Activated CD8-positive, alpha-beta memory T cell treated with anti-CD3 and anti-CD28 coated beads for 36 hours (primary cell): ENCODE data around the gene PROZ. TPM values are rescaled to one million over a fixed set of nuclear protein-coding genes. Genes with fewer than 3 reads are reported as not detected.

Experiments
- CTCF ChIA-PET: fragments of 350-600 bp; sonication (Branson Sonifier 250); formaldehyde crosslinking; loops from one replicate; lab custom pipeline; 2021; ENCODE audit warnings: antibody characterized with exemption; lab: Charles Lee
- POLR2A ChIA-PET: fragments of 350-600 bp; sonication (Branson Sonifier 250); formaldehyde crosslinking; loops from one replicate; lab custom pipeline; 2021; ENCODE audit warnings: antibody characterized with exemption; lab: Charles Lee
- total RNA-seq, 2 experiments: library from RNA; stranded (reverse); gene quantifications; one replicate each; pipeline ENCODE4 v1.2.3, GENCODE V29; 2021

Gene PROZ
- total RNA-seq, 2 experiments from 2014 or later: not detected

DNA sequence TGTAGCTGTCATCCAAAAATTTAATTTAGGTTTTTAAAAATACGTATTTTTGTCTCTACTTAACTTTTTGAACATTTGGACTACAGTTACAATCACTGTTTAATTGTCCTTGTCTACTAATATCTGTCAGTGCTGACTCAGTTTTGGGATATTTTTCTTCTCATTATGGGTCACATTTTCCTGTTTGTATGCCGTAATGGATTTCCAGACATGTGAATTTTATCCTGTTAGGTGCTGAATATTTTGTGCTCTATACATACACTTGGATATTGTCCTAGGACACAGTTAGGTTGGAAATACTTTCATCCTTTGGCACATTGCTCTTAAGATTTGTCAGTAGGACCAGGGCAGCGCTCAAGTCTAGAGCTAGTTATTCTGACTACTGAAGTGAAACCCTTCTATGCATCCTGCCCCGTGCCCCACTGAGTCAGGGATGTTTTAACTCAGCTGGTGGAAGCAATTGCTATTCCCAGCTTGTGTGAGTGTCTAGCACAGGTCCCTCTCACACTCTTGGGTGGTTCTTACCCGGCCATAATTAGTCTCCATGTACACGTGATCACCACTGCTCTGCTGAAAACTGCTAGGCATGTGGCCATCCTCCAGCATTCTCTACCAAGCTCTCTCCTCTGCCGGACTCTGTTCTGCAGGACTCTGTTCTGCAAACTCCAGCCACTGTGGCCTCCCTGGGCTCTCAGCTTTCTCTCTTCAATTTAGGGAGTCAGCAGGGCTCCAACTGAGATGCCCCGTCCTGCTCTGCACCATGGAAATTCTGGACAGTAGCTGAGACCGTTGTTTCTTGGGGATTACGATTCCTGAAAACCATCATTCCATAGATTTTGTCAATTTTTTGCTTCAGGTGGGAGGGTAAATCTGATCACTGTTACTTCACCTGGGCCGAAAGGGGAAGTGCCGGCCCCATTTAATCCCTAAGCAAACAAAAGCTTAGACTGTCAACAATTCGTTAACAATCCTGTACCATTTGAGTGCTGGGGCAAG is 11.1 kb downstream of the PROZ start:
- POLR2A ChIA-PET: interaction anchor here (0.5 kb wide), 1 partner anchor 691 kb away, joined by 4 read pairs; no protein-coding TSS in a partner anchor
- CTCF ChIA-PET: no interaction called here

DNA sequence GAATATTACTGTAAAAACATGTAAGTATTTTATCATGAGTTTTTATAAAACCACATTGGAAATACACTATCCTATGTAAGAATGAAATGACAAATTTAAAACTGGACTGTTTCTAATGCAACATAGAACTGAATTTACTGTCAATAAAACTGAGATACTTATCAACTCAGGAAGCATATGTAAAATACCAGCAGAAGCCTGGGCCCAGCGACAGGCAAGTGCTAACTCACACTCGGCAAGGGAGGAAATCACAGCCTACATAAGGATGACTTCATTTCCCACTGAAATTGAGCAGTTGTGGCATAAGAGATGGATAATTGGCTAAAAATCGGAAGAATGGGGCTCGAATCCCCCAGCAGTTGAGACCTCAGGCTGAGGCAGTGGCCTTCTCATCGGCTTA is 12.1 kb downstream of the PROZ start:
- ChIA-PET CTCF (no interaction called here), POLR2A (interaction anchor here (0.5 kb wide), 1 partner anchor 692 kb away, joined by 4 read pairs; no protein-coding TSS in a partner anchor)

DNA sequence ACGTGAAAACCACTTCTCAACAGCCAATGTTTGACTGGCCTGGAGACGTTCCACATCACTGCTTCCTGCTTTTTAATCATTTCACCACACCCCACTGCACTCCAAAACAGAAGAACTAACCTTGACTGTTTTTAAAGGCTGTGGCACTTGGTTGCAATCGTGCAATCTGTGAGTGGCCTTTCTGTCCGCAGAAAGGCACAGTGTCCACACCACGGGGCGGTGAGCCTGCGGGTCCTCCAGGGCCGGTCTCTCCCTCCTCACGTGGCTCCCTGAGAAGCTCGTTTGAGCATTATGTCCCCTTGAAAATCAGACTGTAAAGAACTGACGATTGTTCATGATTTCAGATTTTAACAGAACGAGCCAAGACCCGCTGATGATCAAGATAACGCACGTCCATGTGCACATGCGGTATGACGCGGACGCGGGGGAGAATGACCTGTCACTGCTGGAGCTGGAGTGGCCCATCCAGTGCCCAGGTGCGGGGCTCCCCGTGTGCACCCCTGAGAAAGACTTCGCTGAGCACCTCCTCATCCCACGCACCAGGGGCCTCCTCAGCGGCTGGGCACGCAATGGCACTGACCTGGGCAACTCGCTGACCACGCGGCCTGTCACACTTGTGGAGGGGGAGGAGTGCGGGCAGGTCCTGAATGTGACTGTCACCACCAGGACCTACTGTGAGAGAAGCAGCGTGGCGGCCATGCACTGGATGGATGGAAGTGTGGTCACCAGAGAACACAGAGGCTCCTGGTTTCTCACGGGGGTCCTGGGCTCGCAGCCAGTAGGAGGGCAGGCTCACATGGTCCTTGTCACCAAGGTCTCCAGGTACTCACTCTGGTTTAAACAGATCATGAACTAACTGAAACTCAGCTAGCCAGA is 13.0 kb downstream of the PROZ start:
- ChIA-PET POLR2A (no interaction called here), CTCF (no interaction called here)

DNA sequence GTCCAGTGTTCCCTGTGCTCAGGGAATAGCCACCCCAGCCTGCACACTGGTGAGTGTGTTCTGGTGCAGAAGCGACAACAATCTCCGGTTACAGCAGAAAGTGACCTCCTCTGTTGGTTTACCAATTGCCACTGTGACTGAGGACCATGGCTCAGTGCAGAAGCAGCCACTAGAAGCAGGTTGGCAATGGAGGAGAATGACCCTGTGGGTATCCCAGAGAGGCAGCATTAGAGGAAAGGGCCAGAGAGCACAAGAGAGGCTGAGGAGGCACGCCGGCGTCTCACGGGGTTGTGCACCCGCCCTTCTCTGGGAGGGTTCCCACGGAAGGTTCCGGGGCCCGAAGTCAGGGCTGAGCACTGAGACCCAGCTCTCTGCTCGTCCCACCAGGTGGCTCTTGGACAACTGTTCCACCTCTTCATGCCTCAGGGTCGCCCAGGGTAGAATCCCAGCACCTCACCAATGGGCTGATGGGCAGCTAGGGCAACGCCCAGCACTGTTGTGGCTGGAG is 14.0 kb downstream of the PROZ start:
- CTCF ChIA-PET: no interaction called here
- POLR2A ChIA-PET: no interaction called here

DNA sequence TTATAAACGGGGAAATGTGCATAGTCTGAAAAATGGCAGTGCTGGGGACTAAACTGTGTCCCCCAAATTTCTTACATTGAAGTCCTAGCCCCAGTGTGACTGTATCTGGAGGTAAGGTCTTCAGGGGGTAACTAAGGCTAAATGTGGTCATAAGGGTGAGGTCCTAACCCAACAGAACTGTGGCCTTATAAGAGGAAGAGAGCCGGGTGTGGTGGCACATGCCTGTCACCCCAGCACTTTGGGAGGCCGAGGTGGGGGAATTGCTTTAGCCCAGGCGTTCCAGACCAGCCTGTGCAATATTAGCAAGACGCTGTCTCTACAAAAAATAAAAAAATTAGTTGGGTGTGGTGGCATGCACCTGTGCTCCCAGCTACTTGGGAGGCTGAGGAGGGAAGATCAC is 17.8 kb downstream of the PROZ start:
- CTCF ChIA-PET: no interaction called here
- POLR2A ChIA-PET: interaction anchor here (1.1 kb wide), 1 partner anchor 207 kb away, joined by 3 read pairs; no protein-coding TSS in a partner anchor

DNA sequence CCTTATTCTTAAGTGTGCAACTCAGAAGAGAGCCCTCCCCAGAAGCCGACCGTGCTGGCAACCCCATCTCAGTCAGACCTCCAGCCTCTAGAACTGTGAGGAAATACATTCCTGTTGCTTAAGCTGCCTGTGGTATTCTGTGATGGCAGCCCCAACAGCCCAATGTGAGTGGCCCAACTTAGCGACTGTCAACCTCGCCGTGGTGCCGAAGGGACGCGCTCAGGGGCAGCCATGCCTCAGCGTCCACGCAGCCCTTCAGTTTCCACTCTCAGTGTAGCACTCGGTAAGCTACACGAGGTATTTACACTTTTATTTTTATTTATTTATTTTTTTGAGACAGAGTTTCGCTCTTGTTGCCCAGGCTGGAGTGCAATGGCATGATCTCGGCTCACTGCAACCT is 18.4 kb downstream of the PROZ start:
- ChIA-PET POLR2A (no interaction called here), CTCF (no interaction called here)

DNA sequence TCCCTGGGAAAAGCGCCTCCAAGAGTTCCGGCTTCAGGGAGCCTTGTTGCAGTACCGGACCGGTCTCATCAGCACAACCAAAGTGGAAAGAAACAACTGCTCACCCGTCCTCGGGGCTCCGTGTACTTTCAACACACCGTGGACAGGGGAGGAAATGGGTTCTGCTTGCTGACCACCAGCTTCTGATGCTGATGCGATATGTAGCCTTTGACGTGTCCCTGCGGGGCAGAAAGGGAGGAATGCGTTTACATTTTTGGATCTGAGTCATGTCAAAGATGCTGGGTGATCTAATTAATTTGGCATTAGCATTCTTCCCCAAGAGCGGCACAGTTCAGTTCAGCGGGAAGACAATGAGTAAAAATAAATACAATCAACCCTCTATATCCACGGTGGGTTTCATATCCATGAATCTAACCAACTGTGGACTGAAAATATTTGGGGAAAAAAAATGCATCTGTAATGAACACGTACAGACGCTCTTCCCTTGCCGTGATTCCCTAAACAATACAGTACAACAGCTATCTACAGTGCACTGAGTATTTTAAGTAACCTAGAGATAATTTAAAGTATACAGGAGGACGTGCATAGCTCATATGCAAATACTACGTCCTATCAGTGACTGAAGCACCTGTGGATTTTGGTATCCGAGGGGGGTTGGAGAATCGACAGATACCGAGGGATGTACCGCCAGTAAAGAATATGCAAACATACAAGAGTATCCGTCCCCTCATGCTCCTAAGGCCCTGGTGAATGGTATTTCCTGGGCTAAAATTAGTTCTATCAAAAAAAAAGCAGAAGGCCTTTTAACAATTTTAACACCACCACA is 19.8 kb downstream of the PROZ start:
- CTCF ChIA-PET: no interaction called here
- POLR2A ChIA-PET: no interaction called here

DNA sequence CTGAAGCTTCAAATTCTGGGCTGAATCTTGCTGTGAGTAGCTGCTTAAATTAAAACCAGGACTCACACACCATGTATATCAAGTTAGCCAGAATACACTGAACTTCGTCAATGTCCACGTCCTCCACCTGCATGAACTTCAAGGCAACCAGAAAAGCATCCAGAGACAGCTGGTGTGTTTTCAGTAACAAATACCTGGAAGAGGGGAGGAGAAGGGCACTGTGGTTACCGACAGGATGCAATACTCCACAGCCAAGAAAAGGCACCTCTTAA is 20.4 kb downstream of the PROZ start:
- CTCF ChIA-PET: no interaction called here
- POLR2A ChIA-PET: no interaction called here

DNA sequence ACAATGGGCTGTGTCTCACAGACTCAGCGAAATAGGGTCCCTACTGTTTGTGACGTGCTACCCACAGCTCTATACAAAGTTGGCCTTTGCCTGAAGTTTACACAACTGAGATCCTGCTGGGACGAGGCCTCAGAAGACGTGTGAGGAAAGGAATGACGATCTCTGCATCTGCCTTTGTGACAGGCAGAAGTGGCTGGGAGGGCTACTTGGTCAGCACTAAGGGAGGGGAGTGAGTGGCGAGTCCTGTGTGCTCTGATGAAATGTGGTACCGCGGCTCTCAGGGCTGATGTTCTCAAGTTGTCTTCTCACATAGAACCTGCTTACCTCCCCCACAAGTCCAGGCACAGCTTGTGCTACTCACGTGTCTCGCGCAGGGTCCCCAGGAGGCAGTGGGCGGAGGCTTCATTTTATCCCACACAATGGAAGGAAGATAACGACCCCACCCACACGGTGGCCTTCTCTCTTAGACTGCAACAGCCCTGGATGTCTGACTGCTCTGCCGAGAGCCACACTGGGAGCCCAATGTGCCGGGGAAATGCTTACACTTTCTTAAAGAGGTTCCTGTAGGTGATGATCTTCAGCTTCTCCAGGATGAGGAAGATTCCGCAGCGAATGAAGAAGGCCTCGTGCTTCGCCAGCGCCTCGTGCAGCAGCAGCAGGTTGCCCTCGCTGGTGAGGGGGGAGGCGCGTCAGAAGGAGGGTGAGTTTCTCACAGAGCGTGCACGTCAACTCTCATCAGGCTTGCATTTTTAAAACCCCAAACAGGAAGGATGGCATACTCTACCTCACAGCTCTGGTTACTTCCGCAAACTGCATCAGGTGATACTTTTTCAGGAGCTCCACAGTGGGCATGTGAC is 21.2 kb downstream of the PROZ start:
- POLR2A ChIA-PET: no interaction called here
- CTCF ChIA-PET: no interaction called here

DNA sequence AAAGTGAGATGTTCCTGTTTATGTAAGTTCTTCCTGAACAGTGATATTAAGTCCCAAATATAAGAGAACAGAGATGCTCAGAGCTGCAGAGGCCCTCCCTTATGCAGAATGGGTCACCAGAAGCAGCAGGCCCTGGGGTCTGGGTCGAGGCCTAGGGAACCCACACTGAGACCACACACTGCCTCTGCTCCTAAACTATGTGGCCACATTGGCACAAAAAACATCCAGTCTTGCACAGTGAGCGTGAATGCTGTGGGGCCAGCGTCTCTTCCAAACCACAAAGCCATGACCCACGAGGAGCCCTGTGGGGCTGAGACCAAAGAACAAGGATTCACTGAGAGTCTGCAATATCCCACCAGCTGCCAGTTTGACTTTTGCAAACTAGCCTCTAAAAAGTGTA is 23.6 kb downstream of the PROZ start:
- CTCF ChIA-PET: no interaction called here
- POLR2A ChIA-PET: no interaction called here

DNA sequence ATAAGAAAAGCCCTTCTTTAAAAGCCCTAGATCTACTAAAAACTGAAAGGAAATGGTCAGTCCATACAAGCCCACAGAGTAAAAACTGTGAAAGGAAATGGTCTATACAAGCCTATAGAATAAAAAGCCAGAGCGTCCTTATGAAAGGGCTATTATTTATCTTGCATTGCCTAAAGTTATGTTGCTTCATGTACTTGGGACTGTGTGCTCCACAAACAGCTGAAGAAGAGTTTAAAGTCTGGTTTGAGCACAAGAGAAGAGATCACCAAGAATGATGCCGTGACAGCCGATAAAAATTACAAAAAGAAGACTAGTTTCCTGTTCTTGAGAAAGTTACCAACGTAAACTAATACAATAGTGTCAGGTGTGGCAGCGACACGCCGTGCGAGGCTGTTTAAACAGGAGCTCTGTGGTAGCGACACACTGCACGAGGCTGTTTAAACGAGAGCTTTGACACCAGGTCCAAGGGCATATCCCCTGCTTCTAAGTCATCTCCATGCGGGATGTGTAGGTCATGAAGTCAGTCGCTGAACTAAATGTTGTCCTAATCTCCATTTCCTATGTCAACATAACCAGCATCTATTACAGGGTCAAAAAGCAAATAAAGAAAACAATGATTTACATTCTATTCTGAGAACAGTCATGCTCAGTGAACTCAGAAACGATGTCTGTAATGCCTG is 25.1 kb downstream of the PROZ start:
- ChIA-PET CTCF (no interaction called here), POLR2A (no interaction called here)

DNA sequence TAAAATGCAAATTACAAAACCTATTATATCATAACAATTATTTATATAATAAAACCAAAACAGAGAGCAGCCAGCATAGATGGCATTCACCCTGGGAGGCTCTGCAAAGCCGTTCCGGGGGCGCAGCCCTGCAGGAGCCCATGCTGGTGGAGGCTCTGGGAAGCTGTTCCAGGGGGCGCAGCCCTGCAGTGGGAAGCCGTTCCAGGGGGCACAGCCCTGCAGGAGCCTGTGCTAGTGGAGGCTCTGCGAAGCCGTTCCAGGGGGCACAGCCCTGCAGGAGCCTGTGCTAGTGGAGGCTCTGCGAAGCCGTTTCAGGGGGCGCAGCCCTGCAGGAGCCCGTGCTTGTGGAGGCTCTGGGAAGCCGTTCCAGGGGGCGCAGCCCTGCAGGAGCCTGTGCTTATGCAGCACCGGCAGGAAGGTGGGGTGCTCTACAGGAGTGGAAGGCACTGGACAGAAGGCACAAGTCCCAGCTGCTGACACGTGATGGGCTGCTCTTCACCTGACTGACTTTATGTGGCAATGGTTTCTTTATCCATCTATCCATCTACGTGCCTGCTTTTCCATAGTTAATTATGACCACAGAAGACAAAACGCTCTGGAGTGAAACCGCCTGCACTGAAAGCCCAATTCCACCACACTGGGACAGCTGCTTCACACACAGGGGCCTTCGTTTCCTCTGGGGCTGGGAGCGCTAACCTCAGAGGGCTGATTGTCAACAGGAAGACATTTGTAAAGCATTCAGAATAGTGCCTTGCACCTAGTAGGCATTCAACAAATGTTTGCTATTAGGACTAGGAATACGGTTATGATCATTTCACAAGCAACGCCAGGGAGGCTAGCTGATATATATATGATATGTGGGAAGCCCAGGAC is 26.4 kb downstream of the PROZ start:
- POLR2A ChIA-PET: no interaction called here

DNA sequence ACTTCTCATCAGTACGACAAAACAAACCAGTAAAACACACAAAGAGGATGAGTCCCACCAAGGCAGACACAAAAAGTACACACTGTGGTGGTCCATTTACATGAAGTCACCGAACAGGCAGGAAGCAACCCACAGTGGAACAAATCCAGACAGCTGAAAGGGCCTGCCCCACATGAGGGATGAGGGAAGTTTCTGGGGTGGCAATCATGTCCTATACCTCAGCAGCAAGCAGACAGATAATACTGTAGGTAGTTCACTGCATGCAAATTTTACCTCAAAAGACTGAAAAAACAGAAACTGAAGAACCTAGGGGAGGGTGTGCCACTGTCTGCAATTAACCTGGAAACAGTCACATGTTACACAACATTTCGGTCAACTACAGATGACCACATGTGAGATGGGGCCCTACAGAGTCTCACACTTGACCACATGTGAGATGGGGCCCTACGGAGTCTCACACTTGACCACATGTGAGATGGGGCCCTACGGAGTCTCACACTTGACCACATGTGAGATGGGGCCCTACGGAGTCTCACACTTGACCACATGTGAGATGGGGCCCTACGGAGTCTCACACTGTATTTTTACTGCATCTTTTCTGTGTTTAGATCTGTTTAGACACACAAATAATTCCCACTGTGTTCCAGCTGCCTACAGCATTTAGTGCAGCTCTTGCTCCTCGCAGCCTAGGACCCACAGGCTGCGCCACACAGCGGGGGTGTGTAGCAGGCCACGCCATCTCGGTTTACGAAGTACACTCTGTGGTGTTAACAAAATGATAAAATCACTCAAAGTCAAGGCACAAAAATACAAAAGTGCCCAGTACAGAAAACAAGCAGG is 27.8 kb downstream of the PROZ start:
- ChIA-PET POLR2A (interaction anchor here (1.1 kb wide), 1 partner anchor 24 kb away, joined by 3 read pairs; no protein-coding TSS in a partner anchor), CTCF (no interaction called here)

More for the DNA sequence above, 26.4 kb downstream of the PROZ start:
- CTCF ChIA-PET: interaction anchor here (1.0 kb wide), 1 partner anchor 24 kb away, joined by 3 read pairs; the partner anchor contains the start of gene PCID2

DNA sequence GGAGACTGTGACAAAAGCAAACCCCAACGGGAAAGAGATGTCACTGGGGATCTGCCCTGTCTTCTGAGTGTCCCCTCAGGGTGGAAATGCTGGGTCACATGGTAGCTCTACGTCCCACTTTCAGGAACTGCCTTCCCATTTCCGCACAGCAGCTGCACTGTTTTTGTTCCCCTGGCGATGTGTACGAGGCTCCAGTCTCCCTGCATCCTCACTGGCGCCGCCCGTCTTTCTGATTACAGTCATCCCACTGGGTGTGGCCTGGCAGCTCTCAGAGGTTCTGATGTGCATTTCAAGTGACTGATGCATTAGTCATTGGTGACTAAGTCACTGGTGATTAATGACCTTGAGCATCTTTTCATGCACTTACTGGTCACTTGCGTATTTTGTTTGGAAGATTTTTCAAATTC is 28.8 kb downstream of the PROZ start:
- ChIA-PET POLR2A (no interaction called here), CTCF (no interaction called here)

DNA sequence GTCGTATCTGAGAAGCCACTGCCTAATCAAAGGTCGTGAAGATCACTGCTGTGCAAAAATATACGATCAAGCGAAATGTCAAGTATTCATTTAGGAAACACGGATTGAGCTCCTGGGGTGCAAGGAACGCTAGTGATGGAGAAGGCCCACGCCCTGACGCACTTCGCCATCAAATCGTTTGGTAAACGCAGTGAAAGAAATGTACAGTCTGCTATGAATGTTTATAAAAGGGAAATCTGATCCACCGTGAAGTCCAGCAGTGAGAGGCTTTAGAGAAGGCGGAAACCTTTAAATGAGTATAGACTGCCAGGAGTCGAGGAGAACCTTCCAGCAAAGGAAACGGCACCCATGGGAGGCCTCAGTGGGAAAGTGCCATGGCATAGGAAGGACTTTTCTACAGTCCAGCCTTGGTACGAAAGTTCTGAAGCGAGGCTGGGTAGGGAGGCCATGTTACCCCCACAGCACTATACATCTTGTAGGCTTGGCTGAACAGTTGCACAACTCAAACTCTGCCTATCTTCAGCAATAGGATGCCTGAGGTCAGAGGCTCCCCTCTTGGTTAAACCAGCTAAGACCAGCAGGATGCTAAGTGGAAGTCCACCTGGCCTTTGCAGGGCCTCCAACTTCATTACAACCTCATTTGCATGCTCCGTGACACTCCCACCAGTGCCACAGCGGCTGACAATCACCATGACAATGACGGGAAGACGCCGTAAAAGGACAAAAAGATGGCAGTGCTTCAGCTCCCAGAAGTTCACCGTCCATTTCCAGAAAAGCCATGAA is 29.6 kb downstream of the PROZ start:
- ChIA-PET CTCF (no interaction called here), POLR2A (no interaction called here)
